Dendritic cell treated with granulocyte-macrophage colony-stimulating factor and Interleukin-4, amounts not matched to agents 40 ng/mL and 50 ng/mL, for 4 days (primary cell): ENCODE results near the gene GTF2H4.
"Not testable (repeated sequence)": the region's sequence is repeated elsewhere in the genome, so short reads cannot be mapped to it uniquely, and the experiment has no call there.

Source experiments
- H3K27ac Mint-ChIP-seq: one replicate; pipeline ENCODE4 v1.8.0; 2022; ENCODE audit warnings: mild to moderate bottlenecking, mixed read lengths
- H3K27me3 Mint-ChIP-seq: one replicate; pipeline ENCODE4 v1.8.0; 2022; ENCODE audit warnings: mild to moderate bottlenecking, mixed read lengths
- H3K36me3 Mint-ChIP-seq: one replicate; pipeline ENCODE4 v1.8.0; 2022; ENCODE audit warnings: low read depth, mixed read lengths
- H3K4me1 Mint-ChIP-seq: one replicate; pipeline ENCODE4 v1.8.0; 2022; ENCODE audit warnings: low read depth, mixed read lengths
- H3K4me3 Mint-ChIP-seq: one replicate; pipeline ENCODE4 v1.8.0; 2022; ENCODE audit warnings: mild to moderate bottlenecking, moderate library complexity, mixed read lengths
- H3K9me3 Mint-ChIP-seq: one replicate; pipeline ENCODE4 v1.8.0; 2022; ENCODE audit warnings: mixed read lengths
- intact Hi-C: fragments of 100-400 bp; cut with micrococcal nuclease; formaldehyde crosslinking; loops from one replicate; pipeline ENCODE4 v1.15.0; 2022

Gene GTF2H4

GRCh38 chr6:30914854-30915590, 7.0 kb downstream of the GTF2H4 start:
- Mint-ChIP-seq H3K36me3 (peaks cover 83% of the 10 kb centered on the region), H3K27ac (peak overlapping the region; percentile 78)

DNA sequence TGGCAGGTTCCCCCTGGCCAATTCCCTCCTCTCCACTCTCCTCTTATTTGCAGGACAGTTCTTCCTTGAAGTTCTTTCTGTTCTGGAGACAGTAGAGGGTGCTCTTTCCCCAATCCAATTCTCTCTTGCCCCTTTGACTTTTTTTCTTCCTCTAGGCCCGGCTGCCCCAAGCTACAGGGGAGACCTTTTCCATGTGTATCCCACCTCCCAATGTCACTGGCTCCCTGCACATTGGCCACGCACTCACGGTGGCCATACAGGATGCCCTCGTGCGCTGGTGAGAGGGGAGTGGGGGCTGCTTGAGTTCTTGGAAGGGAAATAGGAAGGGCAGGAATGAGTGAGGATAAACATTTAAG, 7.6 kb downstream of the GTF2H4 start:
- Mint-ChIP-seq H3K27ac (no peak overlapping the region), H3K4me3 (no peak overlapping the region), H3K9me3 (no peaks in the 10 kb centered on the region), H3K36me3 (peaks cover 83% of the 10 kb centered on the region), H3K27me3 (no peaks in the 10 kb centered on the region), H3K4me1 (peaks cover 25% of the 10 kb centered on the region)
- intact Hi-C loops, result loop anchor here (1.0 to 2.0 kb wide), 2 partner anchors 154 to 163 kb away; no protein-coding TSS in a partner anchor

More at GRCh38 chr6:30914854-30915590, 7.0 kb downstream of the GTF2H4 start:
- peak overlapping the region; percentile 81 for H3K4me3 Mint-ChIP-seq
- no peaks in the 10 kb centered on the region for H3K9me3 Mint-ChIP-seq
- intact Hi-C loops, result loop anchor here (1.0 to 2.0 kb wide), 2 partner anchors 154 to 164 kb away; no protein-coding TSS in a partner anchor
- peaks cover 25% of the 10 kb centered on the region for H3K4me1 Mint-ChIP-seq
- H3K27me3 Mint-ChIP-seq, result no peaks in the 10 kb centered on the region

DNA sequence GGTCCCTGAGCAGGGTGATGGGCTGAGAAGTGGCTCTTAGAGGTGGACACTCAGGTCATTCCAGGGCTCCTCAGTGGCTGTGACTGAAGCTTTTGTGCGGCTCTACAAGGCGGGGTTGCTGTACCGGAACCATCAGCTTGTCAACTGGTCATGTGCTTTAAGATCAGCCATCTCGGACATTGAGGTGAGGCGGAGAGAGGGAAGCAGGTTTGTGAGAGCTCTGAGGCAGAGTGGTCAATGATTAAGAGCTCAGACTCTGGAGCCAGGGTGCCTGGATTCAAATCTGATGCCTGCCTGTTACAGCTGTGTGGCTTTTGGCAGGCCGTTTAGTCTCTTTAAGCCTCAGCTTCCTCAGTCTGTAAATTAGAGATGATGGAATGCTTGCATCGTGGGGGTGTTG, 9.0 kb downstream of the GTF2H4 start:
- H3K9me3 Mint-ChIP-seq, result no peaks in the 10 kb centered on the region
- H3K27ac Mint-ChIP-seq, result no peak overlapping the region
- intact Hi-C loops, result no loop called here
- H3K27me3 Mint-ChIP-seq, result no peaks in the 10 kb centered on the region
- H3K36me3 Mint-ChIP-seq, result peaks cover 83% of the 10 kb centered on the region
- H3K4me3 Mint-ChIP-seq, result no peak overlapping the region
- peaks cover 25% of the 10 kb centered on the region for H3K4me1 Mint-ChIP-seq

DNA sequence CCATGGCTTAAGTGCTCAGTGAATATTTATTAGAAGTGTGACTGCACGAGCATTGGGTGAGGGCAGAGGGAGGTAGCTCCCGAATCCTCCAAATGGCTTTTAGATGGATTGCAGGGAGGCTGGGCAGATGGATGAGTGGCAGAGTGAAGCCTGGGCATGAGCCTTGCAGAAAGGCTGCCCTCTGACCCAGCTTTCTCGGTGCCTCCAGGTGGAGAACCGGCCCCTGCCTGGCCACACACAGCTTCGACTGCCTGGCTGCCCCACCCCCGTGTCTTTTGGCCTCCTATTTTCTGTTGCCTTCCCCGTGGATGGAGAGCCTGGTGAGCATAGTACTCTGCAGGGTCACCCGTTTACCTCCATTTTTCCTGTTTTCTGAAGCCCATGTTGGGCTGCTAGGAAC, 9.5 kb downstream of the GTF2H4 start:
- Mint-ChIP-seq H3K9me3 (no peaks in the 10 kb centered on the region), H3K36me3 (peaks cover 83% of the 10 kb centered on the region), H3K27ac (no peak overlapping the region), H3K27me3 (no peaks in the 10 kb centered on the region), H3K4me3 (no peak overlapping the region), H3K4me1 (peaks cover 25% of the 10 kb centered on the region)
- intact Hi-C loops, result no loop called here

- H3K36me3 Mint-ChIP-seq, result peaks cover 86% of the 10 kb centered on the region
- intact Hi-C loops, result no loop called here
Measured at GRCh38 chr6:30918670-30919069, 10.7 kb downstream of the GTF2H4 start.

DNA sequence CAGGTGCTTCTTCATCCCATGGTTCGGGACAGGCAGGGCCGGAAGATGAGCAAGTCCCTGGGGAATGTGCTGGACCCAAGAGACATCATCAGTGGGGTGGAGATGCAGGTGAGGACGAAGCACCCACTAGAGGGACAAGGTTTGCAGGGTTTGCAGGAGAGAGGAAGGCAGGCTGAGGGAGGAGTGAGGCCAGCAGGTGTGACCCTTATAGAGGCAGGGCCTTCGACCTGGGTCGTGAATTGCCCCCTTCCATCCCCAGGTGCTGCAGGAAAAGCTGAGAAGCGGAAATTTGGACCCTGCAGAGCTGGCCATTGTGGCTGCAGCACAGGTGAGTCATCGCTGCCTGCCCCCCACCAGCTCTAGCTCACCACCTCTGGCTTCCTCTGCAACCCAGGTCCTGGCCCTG, 14.4 kb downstream of the GTF2H4 start:
- Mint-ChIP-seq H3K9me3 (no peaks in the 10 kb centered on the region), H3K4me3 (no peak overlapping the region), H3K27me3 (no peaks in the 10 kb centered on the region), H3K27ac (no peak overlapping the region), H3K4me1 (no peaks in the 10 kb centered on the region), H3K36me3 (peaks cover 87% of the 10 kb centered on the region)
- intact Hi-C loops, result no loop called here

More at GRCh38 chr6:30918670-30919069, 10.7 kb downstream of the GTF2H4 start:
- Mint-ChIP-seq H3K4me1 (peaks cover 20% of the 10 kb centered on the region), H3K9me3 (no peaks in the 10 kb centered on the region), H3K27ac (no peak overlapping the region), H3K4me3 (no peak overlapping the region), H3K27me3 (no peaks in the 10 kb centered on the region)

DNA sequence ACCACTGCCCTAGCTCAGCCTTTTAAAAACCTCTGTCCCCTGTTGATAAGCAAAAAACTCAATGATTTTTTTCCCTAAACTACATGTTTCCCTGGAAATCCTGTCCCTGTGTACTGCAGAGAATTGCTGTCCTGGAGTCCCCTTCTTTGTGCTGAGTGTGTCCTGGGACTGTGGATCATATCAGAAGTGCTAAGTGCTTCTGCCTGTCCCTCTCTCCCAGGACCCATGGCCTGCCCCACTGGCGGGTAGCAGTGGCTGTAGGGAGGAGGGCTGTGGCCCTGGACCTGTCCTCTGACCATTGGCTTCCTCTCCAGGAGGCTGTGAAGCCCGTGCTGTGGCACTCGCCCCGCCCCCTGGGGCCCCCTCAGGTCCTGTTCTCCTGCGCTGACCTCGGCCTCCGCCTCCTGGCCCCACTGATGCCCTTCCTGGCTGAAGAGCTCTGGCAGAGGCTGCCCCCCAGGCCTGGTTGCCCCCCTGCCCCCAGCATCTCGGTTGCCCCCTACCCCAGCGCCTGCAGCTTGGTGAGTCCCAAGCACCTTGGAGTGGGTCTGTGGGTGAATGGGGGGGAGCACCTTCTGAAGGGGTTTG, 16.1 kb downstream of the GTF2H4 start:
- H3K27ac Mint-ChIP-seq, H3K27me3 Mint-ChIP-seq, H3K4me1 Mint-ChIP-seq, H3K9me3 Mint-ChIP-seq, intact Hi-C loops, H3K4me3 Mint-ChIP-seq: not testable (repeated sequence)
- H3K36me3 Mint-ChIP-seq, result peaks cover 77% of the 10 kb centered on the region

DNA sequence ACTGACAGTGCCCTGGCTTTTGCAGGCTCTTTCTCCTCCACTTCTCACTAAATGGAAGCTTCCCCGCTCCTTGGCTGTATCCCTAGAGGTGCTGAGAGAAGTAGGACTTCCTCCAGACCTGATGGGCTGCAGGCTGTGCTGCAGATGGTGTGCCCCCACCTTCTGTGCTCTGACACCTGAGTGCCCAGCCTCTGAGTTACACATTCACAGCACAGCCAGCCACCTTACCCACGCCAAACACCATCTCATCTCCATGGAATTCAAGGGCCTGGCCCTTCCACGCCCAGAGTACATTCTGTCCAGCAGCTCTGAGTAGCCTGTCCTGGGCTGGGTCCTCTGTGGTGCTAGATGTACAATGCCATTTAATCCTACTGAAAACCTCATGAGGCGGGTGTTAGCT, 18.6 kb downstream of the GTF2H4 start:
- peaks cover 9% of the 10 kb centered on the region for H3K4me1 Mint-ChIP-seq
- peaks cover 52% of the 10 kb centered on the region for H3K36me3 Mint-ChIP-seq

DNA sequence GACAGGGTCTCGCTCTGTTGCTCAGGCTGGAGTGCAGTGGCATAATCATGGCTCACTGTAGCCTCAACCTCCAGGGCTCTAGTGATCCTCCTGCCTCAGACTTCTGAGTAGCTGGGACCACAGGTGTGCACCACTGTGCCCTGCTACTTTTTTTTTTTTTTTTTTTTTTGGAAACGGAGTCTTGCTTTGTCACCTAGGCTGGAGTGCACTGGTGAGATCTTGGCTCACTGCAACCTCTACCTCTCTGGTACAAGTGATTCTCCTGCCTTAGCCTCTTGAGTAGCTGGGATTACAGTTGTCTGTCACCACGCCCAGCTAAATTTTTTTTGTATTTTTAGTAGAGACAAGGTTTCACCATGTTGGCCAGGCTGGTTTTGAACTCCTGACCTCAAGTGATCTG, 19.1 kb downstream of the GTF2H4 start:
- H3K36me3 Mint-ChIP-seq, result peaks cover 48% of the 10 kb centered on the region
- not testable (repeated sequence) for H3K27ac Mint-ChIP-seq

More for the DNA sequence above, 18.6 kb downstream of the GTF2H4 start:
- no peak overlapping the region for H3K4me3 Mint-ChIP-seq
- H3K27me3 Mint-ChIP-seq, result peaks cover 3% of the 10 kb centered on the region
- H3K27ac Mint-ChIP-seq, result no peak overlapping the region
- peaks cover 9% of the 10 kb centered on the region for H3K9me3 Mint-ChIP-seq
- intact Hi-C loops, result no loop called here

DNA sequence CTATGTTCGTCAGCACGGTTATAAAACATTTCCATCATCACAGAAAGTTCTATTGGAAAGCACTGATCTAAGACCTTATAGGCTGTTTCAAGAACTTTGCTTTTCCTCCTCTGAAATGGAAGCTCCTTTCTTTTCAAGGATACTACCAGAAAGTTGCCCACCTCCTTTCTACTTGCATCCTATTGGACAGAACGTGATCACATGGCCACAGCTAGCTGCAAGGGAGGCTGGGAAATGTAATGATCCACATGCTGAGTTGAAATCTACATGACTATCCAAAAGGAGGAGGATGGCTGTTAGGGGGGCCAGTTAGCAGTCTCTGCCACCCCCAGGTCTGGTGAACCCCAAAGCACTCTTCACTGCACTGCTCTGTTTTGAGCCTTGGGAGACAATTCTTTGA, 20.7 kb downstream of the GTF2H4 start:
- Mint-ChIP-seq H3K4me1 (peaks cover 22% of the 10 kb centered on the region), H3K27me3 (peaks cover 7% of the 10 kb centered on the region), H3K27ac (no peak overlapping the region), H3K9me3 (peaks cover 9% of the 10 kb centered on the region), H3K4me3 (no peak overlapping the region), H3K36me3 (peaks cover 32% of the 10 kb centered on the region)
- intact Hi-C loops, result no loop called here

More for the DNA sequence above, 19.1 kb downstream of the GTF2H4 start:
- intact Hi-C loops, H3K9me3 Mint-ChIP-seq, H3K27me3 Mint-ChIP-seq, H3K4me3 Mint-ChIP-seq: not testable (repeated sequence)
- peaks cover 13% of the 10 kb centered on the region for H3K4me1 Mint-ChIP-seq

- intact Hi-C loops, result no loop called here
- H3K9me3 Mint-ChIP-seq, result peaks cover 9% of the 10 kb centered on the region
- no peak overlapping the region for H3K27ac Mint-ChIP-seq
- H3K27me3 Mint-ChIP-seq, result peaks cover 12% of the 10 kb centered on the region
- H3K4me1 Mint-ChIP-seq, result peaks cover 28% of the 10 kb centered on the region
- peaks cover 24% of the 10 kb centered on the region for H3K36me3 Mint-ChIP-seq
- H3K4me3 Mint-ChIP-seq, result no peak overlapping the region
Measured at GRCh38 chr6:30930506-30930905, 22.5 kb downstream of the GTF2H4 start.

DNA sequence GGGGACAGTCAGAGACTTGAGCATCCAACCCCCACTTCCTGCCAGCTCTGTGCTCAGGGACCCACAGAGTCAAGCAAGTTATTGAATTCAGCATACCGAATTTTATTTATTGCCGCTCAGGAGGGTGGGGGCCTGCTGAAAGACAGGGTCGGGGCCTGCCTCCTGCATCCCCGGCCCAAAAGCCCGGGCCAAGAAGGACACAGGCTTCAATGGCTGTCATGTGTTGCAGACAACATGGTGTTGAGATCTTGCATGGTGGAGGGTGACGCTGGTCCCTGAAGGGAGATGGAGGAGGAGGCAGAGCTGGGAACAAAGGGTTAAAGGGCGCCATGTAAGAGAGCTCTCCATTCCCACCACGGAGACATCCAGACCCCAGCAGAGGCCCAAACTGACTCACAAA, 23.3 kb downstream of the GTF2H4 start:
- peak overlapping the region; percentile 50 for H3K27ac Mint-ChIP-seq
- peaks cover 28% of the 10 kb centered on the region for H3K4me1 Mint-ChIP-seq
- H3K27me3 Mint-ChIP-seq, result peaks cover 12% of the 10 kb centered on the region
- peaks cover 9% of the 10 kb centered on the region for H3K9me3 Mint-ChIP-seq
- intact Hi-C loops, result no loop called here
- no peak overlapping the region for H3K4me3 Mint-ChIP-seq
- peaks cover 17% of the 10 kb centered on the region for H3K36me3 Mint-ChIP-seq

DNA sequence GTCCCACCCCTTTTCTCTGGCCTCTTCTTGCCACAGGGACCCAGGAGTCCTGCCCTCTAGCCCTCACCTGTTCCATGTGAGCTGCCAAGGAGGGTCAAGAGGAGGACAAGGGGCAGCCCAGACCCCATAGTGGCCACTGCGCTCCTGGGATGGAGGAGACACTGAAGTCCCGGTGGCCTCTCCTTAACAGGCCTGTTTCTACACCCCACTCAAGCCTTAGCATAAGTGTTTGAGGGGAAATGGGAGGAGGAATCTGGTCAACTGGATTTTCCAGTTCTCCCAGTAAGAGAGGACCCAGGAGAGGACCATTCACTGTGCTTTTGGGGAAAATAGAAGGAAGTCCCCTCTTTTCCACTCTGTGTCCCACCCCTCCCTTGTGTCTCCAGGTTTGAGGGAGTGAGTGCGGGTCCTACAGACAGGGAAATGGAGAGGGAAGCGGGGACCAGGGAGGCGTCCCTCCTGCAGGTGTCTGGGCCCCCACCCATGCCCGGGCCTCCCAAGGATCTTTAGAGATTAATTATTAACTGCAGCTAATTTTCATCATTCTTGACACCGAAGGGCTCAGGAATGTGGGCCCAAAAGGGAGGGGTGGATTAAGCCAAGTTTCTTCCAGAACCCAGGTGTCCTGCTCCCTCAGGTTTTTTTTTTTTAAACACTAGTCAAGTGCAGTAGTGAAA, 24.1 kb downstream of the GTF2H4 start, which contains the start of gene SFTA2:
TSS of gene SFTA2 (minus strand) at position 202 of the 677 bp plus-strand sequence. CDS start at position 128, 74 bp downstream.
- Mint-ChIP-seq H3K9me3 (peaks cover 9% of the 10 kb centered on the region), H3K27me3 (peaks cover 17% of the 10 kb centered on the region), H3K4me1 (peaks cover 28% of the 10 kb centered on the region), H3K36me3 (peaks cover 8% of the 10 kb centered on the region), H3K27ac (peak within 1 kb of the TSS; percentile 50), H3K4me3 (no peak within 1 kb of the TSS)
- intact Hi-C loops, result no loop called here
